Choroid plexus epithelial cell (primary cell): Measurements from ENCODE around the gene BCAS3.

ENCODE experiments used
- DNase-seq: peaks from one replicate; pipeline ENCODE4 v3.0.0-alpha.2; 2010; ENCODE audit warnings: low read depth
- H3K4me3 ChIP-seq: 2 replicates; pipeline ENCODE4 v1.5.1; 2011; ENCODE audit warnings: low read depth, mild to moderate bottlenecking, control low read depth, low read length, moderate library complexity
- TF ChIP-seq, protein P1 (sequence below): conservative IDR thresholded peaks from 2 replicates; pipeline ENCODE4 v1.5.1; 2011; ENCODE audit warnings: low read depth, mild to moderate bottlenecking, control low read depth, inconsistent platforms, low read length, moderate library complexity

Gene BCAS3

DNA sequence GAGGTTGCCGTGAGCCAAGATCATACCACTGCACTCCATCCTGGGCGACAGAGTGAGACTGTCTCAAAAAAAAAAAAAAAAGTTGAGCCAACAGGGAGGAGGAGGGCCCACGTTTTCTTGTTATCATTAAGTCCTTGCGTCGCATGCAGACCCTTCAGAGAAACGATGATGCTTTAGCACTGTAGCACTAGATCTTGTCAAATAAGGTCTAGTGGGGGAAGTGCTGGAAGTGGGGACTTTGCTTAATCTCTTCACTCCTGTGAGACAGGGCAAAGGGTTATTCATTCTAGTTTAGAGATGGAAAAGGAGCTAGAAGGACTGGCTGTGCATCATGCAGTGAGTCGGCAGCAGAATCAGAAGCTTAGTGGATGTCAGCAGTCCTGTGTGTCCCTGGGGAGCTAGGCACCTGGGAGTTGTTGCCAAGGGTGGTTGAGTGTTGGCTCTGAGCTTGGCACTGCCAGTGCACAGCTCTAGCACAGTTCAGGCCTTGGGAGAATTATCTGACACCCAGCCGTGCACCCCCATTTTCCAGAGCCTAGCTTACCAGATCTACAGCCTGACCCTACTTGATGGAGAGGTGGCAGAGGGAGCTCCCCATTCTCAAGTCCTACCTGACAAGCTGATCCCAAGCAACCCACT, 688.5 kb downstream of the BCAS3 start:
- H3K4me3 ChIP-seq: no peak overlapping the region
- no peak for DNase-seq
- TF ChIP-seq, protein P1, sequence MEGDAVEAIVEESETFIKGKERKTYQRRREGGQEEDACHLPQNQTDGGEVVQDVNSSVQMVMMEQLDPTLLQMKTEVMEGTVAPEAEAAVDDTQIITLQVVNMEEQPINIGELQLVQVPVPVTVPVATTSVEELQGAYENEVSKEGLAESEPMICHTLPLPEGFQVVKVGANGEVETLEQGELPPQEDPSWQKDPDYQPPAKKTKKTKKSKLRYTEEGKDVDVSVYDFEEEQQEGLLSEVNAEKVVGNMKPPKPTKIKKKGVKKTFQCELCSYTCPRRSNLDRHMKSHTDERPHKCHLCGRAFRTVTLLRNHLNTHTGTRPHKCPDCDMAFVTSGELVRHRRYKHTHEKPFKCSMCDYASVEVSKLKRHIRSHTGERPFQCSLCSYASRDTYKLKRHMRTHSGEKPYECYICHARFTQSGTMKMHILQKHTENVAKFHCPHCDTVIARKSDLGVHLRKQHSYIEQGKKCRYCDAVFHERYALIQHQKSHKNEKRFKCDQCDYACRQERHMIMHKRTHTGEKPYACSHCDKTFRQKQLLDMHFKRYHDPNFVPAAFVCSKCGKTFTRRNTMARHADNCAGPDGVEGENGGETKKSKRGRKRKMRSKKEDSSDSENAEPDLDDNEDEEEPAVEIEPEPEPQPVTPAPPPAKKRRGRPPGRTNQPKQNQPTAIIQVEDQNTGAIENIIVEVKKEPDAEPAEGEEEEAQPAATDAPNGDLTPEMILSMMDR: no peak

DNA sequence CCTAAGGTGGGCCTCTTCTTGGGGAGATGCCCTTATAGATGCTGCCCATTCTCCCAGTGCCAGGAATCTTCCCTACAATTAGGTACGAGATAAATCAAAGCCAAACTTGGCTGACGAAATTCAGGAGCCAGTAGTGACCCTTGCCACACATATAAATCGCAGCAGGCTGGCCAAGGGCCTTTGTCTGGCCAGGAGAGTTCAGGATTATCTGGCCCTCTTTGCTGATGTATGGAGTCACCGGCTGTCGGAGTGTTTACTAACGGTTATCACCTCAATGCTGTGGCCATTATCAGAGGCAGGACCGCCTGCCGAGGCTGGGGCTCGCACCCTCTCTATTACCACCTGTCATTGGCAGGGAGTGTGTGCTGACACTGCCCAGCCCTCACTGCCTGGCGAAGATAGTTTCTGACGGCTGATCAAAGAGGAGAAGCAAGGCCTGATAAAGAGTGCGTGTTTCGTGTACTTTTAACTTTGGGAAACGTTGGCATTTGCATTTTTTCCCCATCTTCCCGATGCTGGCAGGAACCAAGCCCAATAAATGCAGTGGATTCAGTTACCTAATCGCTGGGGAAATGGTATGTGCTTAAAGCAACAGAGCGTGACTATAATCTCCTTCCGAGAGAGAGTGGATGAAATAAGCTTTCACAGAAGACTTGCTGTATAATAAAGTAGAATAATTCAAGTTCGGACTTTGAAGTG, 689.2 kb downstream of the BCAS3 start:
- no peak for DNase-seq
- TF ChIP-seq, protein P1: no peak
- H3K4me3 ChIP-seq: no peak overlapping the region

DNA sequence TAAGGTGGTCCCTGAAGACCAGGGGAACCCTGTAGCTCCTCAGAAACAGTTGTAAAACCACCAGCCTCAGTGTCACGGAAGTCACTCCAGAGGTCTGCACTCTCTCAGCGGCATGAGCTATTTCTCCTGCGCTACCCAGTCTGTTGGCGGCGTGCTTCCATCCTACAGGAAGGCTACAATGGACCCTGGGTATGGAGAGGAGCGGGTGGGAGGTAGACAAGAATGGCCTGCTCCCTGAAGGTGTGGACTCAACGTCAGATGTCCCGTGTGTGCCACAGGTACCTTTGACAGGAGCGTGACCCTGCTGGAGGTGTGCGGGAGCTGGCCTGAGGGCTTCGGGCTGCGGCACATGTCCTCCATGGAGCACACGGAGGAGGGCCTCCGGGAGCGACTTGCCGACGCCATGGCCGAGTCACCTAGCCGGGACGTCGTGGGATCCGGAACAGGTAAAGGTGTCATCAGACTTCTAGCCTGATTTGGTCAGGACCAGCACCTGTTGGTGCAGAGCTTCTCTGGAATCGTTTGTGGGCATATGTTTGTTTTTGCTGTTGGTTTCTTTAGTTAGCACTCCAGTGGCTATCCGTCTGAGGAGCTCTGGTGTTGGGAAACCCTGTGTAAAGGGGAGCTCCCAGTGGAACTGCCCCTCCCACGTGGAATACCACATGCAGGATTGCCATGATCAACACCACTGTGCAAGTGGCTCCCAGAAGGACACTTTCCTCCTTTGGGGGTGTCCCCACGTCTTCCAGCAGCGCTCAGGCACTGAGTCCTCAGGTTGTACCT, 690.6 kb downstream of the BCAS3 start:
- TF ChIP-seq, protein P1: no peak
- DNase-seq: no peak
- no peak overlapping the region for H3K4me3 ChIP-seq

DNA sequence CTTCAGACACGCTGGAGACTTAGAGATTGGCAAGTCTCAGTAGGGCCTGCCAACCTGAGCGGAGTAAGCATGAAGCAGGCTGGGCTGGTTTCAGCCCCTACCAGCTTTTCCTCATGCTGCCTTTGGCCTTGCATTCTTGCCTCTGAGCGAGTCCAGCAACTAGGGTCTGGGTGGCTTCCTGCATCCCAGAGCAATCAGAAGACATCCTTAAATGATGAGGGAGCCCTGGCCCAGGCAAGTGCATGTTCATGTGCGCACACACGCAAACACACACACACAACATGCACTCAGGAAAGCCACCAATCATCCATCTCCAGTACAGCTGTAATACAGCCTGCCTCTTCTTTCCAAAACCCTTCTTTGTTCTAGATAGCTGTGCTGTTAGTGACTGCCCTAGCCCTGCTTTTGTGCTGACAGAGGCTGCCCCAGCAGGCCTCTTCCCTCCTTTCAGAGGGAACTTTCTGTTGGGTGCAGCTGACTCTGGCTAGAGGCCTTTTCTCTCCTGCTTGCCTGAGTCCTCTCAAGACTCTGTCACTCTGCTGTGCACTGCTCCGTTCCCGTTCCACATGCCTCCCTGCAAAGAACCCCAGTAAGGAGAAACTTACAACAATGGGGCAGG, 691.3 kb downstream of the BCAS3 start:
- DNase-seq: no peak
- no peak overlapping the region for H3K4me3 ChIP-seq
- TF ChIP-seq, protein P1: no peak

DNA sequence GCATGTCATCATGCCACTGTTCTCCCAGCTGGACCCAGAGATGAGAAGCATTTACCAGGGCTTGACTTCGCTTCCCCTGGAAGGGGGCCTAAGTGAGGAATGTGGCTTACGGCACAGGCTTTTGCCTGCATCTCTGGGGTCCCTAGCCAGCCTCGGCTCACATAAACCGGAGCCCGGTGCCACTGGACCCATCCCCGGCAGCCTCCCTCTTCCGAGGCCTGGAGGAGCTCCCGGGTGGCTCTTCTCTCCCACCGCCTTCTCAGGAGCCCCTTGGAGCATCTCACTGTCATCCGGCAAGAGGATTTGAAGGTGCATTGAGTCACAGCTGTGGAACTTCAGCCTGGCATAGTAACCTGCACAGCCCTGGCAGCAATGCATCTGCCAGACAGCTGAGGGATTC, 692.1 kb downstream of the BCAS3 start:
- no peak overlapping the region for H3K4me3 ChIP-seq
- TF ChIP-seq, protein P1: no peak
- no peak for DNase-seq

DNA sequence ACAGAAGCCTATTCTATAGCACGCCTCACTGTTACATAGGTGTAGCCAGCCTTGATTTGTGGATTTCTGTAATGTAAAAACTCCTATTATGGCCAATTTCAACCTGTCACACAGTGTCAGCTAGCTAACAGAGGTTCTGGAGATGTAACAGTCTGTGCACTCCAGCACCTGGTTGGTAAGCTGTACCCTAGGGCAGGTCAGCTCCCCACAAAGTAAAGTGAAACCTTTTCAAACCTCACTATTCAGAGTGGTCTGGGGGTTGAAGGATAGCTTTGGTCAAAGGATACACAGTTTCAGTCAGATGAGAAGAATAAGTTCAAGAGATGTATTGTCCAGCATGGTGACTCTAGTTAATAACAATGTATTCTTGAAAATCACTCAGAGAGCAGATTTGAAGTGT, 693.5 kb downstream of the BCAS3 start:
- DNase-seq: no peak
- TF ChIP-seq, protein P1: no peak
- no peak overlapping the region for H3K4me3 ChIP-seq
